PC-9 (cell line): ENCODE measurements around the gene CPLX3. TPM values are rescaled to one million over a fixed set of nuclear protein-coding genes. Genes with fewer than 3 reads are reported as not detected.

Experiments used
- BruUV-seq: library from RNA; stranded (reverse); fragments of 400-500 nt; replicated peaks from 2 replicates; lab custom pipeline; 2021; lab: Mats Ljungman, UMichigan
- CTCF ChIA-PET: fragments of 300-600 bp; sonication (Branson Sonifier 250); formaldehyde crosslinking; loops from one replicate; lab custom pipeline; 2022; ENCODE audit warnings: antibody characterized with exemption; lab: Charles Lee
- POLR2A ChIA-PET: fragments of 300-600 bp; sonication (Branson Sonifier 250); formaldehyde crosslinking; loops from one replicate; lab custom pipeline; 2022; ENCODE audit warnings: antibody characterized with exemption; ENCODE audit not compliant: unreplicated experiment; lab: Charles Lee
- DNase-seq, 2 experiments: peaks; one replicate each; pipeline versions ENCODE4 v3.0.0 to v3.0.0-alpha.2; 2015 to 2022; ENCODE audit warnings: mixed read lengths in 1 of 2
- H2AFZ ChIP-seq: fragments of 200-600 bp; sonication (generic); 2 replicates; pipeline ENCODE4 v1.8.1; 2017; ENCODE audit warnings: antibody characterized with exemption
- H3F3A ChIP-seq: fragments of 200-600 bp; sonication (generic); 2 replicates; pipeline ENCODE4 v1.8.1; 2017; ENCODE audit warnings: antibody characterized with exemption, mild to moderate bottlenecking, low read depth; ENCODE audit not compliant: insufficient read depth
- H3K27ac ChIP-seq: fragments of 200-600 bp; sonication (generic); 2 replicates; pipeline ENCODE4 v1.6.1; 2016; ENCODE audit warnings: mixed run types
- H3K27me3 ChIP-seq: fragments of 200-600 bp; sonication (generic); 2 replicates; pipeline ENCODE4 v1.6.1; 2016; ENCODE audit warnings: low read depth, mixed run types; ENCODE audit not compliant: insufficient read depth
- H3K36me3 ChIP-seq: fragments of 200-600 bp; sonication (generic); 2 replicates; pipeline ENCODE4 v1.6.1; 2016; ENCODE audit warnings: low read depth, mixed run types
- H3K4me1 ChIP-seq: fragments of 200-600 bp; sonication (generic); replicated peaks from 2 replicates; pipeline ENCODE4 v1.6.1; 2016; ENCODE audit warnings: mixed run types; ENCODE audit not compliant: insufficient read depth
- H3K4me2 ChIP-seq: fragments of 200-600 bp; sonication (generic); 2 replicates; pipeline ENCODE4 v1.6.1; 2017; ENCODE audit warnings: mixed run types
- H3K4me3 ChIP-seq: fragments of 200-600 bp; sonication (generic); 2 replicates; pipeline ENCODE4 v1.6.1; 2016; ENCODE audit warnings: mixed run types
- H3K79me2 ChIP-seq: fragments of 200-600 bp; sonication (generic); 2 replicates; pipeline ENCODE4 v1.6.1; 2017; ENCODE audit warnings: low read depth, mixed run types
- H3K9me2 ChIP-seq: fragments of 200-600 bp; sonication (generic); 2 replicates; pipeline ENCODE4 v1.8.1; 2017; ENCODE audit warnings: mild to moderate bottlenecking; ENCODE audit not compliant: insufficient read depth
- H3K9me3 ChIP-seq: fragments of 200-600 bp; sonication (generic); 2 replicates; pipeline ENCODE4 v1.8.1; 2016; ENCODE audit warnings: low read depth; ENCODE audit not compliant: insufficient read depth
- H4K20me1 ChIP-seq: fragments of 200-600 bp; sonication (generic); 2 replicates; pipeline ENCODE4 v1.8.1; 2017; ENCODE audit not compliant: insufficient read depth
- EZH2 ChIP-seq: fragments of 200-600 bp; sonication (generic); IDR thresholded peaks from 2 replicates; pipeline ENCODE4 v1.8.0; 2017; ENCODE audit warnings: antibody characterized with exemption, low read depth
- intact Hi-C: fragments of 100-400 bp; cut with micrococcal nuclease; formaldehyde crosslinking; loops from one replicate; pipeline ENCODE4 v1.10.0; 2022; ENCODE audit not compliant: unreplicated experiment
- total RNA-seq: library from RNA; stranded (reverse); gene quantifications from 2 replicates; pipeline ENCODE4 v1.2.3, GENCODE V29; 2021
- TF ChIP-seq, protein P1 (sequence below): fragments of 200-600 bp; sonication (generic); conservative IDR thresholded peaks from 2 replicates; pipeline ENCODE4 v1.6.1; 2017; ENCODE audit warnings: mixed run types, antibody characterized with exemption, mild to moderate bottlenecking, moderate library complexity

CPLX3 gene
- total RNA-seq, 1 experiment from 2014 or later, result not detected

DNA sequence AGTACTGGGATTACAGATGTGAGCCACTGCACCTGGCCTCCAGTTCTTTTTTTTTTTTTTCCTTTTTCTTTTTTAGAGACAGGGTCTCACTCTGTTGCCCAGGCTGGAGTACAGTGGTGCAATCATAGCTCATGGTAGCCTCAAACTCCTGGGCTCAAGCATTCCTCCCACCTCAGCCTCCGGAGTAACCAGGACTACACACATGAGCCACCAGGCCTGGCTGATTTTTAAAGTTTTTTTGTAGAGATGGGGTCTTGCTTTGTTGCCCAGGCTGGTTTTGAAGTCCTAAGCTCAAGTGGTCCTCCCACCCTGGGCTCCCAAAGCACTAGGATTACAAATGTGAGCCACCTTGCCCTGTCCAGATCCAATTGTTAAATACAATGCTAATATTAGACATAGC lies 30.1 kb downstream of the CPLX3 start:
- ChIA-PET POLR2A (interaction anchor here (0.6 to 0.7 kb wide), 3 partner anchors 10 to 867 kb away, joined by 3 to 11 read pairs (median 3); partner anchors contain the start of gene CPLX3), CTCF (interaction anchor here (1.9 kb wide), 1 partner anchor 45 kb away, joined by 9 read pairs; no protein-coding TSS in a partner anchor)
- H3K9me3 ChIP-seq, result no peaks in the 10 kb centered on the region
- DNase-seq, result no peak
- no TSS peak for BruUV-seq
- H3K36me3 ChIP-seq, result peaks cover 3% of the 10 kb centered on the region; the same call in 1 of the 2 replicates
- peaks cover 19% of the 10 kb centered on the region for H3K79me2 ChIP-seq
- H3K27ac ChIP-seq, result peak overlapping the region; percentile 49
- peaks cover 21% of the 10 kb centered on the region for H3K4me1 ChIP-seq
- H3K4me2 ChIP-seq, result peak overlapping the region; percentile 55
- H3F3A ChIP-seq, result peaks cover 17% of the 10 kb centered on the region; the same call in 1 of the 2 replicates
- TF ChIP-seq, protein P1, sequence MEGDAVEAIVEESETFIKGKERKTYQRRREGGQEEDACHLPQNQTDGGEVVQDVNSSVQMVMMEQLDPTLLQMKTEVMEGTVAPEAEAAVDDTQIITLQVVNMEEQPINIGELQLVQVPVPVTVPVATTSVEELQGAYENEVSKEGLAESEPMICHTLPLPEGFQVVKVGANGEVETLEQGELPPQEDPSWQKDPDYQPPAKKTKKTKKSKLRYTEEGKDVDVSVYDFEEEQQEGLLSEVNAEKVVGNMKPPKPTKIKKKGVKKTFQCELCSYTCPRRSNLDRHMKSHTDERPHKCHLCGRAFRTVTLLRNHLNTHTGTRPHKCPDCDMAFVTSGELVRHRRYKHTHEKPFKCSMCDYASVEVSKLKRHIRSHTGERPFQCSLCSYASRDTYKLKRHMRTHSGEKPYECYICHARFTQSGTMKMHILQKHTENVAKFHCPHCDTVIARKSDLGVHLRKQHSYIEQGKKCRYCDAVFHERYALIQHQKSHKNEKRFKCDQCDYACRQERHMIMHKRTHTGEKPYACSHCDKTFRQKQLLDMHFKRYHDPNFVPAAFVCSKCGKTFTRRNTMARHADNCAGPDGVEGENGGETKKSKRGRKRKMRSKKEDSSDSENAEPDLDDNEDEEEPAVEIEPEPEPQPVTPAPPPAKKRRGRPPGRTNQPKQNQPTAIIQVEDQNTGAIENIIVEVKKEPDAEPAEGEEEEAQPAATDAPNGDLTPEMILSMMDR, result no peak
- no peak for TF ChIP-seq EZH2
- H2AFZ ChIP-seq, result no peak overlapping the region
- no peaks in the 10 kb centered on the region for H3K27me3 ChIP-seq
- H4K20me1 ChIP-seq, result peaks cover 25% of the 10 kb centered on the region; the same call in 1 of the 2 replicates
- intact Hi-C loops, result loop anchor here (5.0 kb wide), 1 partner anchor 41 kb away; no protein-coding TSS in a partner anchor
- no peak overlapping the region for H3K4me3 ChIP-seq
- no peaks in the 10 kb centered on the region for H3K9me2 ChIP-seq

DNA sequence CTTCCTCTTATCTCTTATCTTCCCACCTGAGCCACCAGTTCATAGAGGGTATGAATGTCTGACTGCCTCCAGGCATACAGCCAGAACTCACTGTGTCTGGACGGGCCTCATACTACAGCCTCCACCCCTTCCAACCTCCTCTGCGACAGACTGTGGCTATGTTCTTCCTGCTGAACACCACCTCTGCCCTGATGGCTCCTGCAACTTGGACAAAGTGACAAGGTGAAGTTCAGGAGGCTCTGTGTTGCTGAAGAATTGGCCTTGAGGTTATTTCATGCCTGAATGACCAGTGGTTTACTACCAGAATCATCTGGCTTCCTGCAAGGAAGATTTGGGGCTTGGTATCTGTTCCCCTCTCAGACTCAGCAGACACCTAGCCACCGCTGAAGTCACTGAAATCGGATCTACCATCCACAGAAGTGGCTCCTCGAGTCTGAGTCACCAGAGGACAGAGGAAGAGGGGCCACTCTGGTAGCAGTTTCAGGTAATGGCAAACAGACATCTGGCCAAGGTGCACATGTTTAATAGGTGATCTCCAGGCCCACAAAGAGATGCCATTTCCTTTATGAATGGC lies 30.7 kb downstream of the CPLX3 start:
- no peaks in the 10 kb centered on the region for H3K27me3 ChIP-seq
- no peaks in the 10 kb centered on the region for H3K9me2 ChIP-seq
- intact Hi-C loops, result loop anchor here (5.0 kb wide), 1 partner anchor 40 kb away; no protein-coding TSS in a partner anchor
- H3K4me3 ChIP-seq, result no peak overlapping the region
- H3K4me1 ChIP-seq, result peaks cover 21% of the 10 kb centered on the region
- peaks cover 17% of the 10 kb centered on the region; the same call in 1 of the 2 replicates for H3F3A ChIP-seq
- TF ChIP-seq EZH2, result no peak
- TF ChIP-seq, protein P1, result no peak
- BruUV-seq, result no TSS peak
- peaks cover 3% of the 10 kb centered on the region; the same call in 1 of the 2 replicates for H3K36me3 ChIP-seq
- H4K20me1 ChIP-seq, result peaks cover 25% of the 10 kb centered on the region; the same call in 1 of the 2 replicates
- H3K9me3 ChIP-seq, result no peaks in the 10 kb centered on the region
- peak overlapping the region; percentile 49 for H3K27ac ChIP-seq
- no peak overlapping the region for H2AFZ ChIP-seq
- peak; percentile 69 to 70 for DNase-seq
- peaks cover 20% of the 10 kb centered on the region for H3K79me2 ChIP-seq
- CTCF ChIA-PET, result interaction anchor here (1.9 kb wide), 1 partner anchor 44 kb away, joined by 9 read pairs; no protein-coding TSS in a partner anchor
- peak overlapping the region; percentile 55 for H3K4me2 ChIP-seq
- POLR2A ChIA-PET, result interaction anchor here (0.6 to 0.7 kb wide), 4 partner anchors 10 to 866 kb away, joined by 3 to 11 read pairs (median 4); partner anchors contain the start of gene CPLX3

DNA sequence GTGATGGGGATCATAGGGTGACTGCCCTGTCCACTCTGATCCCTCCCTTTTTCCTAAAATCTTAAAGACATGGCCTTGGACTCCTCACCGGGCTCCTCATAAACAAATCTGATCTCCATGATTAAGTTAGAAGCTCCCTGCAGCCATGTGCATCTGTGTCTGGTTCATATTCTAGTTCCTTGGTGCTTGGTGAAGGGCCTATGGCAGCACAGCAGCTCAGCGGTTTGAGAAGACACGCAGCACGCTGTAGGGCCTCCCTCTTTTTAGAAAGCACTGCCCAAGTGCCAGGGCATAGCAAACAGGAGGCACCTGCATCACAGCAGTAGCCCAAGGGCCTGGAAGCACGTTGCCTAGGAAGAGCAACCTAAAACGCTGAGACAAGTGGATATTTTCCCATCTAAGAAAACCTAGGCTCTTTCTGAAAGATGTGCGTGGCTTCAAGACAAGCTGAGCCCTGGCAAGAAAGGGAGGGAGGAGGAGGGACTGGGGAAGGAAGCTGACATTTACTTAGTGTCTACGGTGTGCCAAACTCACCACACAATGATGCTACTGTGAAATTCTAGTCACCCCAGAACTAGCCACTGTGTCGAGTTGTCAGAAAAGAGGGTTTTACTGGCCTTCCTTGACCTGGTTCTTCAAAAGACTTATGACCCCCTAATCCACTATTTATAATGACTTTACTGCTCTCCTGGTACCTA lies 31.4 kb downstream of the CPLX3 start:
- peak overlapping the region; percentile 55 for H3K4me2 ChIP-seq

More for the DNA sequence above, 31.4 kb downstream of the CPLX3 start:
- Histone ChIP-seq H3K79me2 (peaks cover 20% of the 10 kb centered on the region), H3K4me3 (no peak overlapping the region), H3F3A (peaks cover 17% of the 10 kb centered on the region; the same call in 1 of the 2 replicates), H4K20me1 (peaks cover 25% of the 10 kb centered on the region; the same call in 1 of the 2 replicates), H2AFZ (no peak overlapping the region), H3K27ac (peak overlapping the region; percentile 49), H3K4me1 (peaks cover 21% of the 10 kb centered on the region), H3K27me3 (no peaks in the 10 kb centered on the region), H3K36me3 (peaks cover 3% of the 10 kb centered on the region; the same call in 1 of the 2 replicates), H3K9me3 (no peaks in the 10 kb centered on the region), H3K9me2 (no peaks in the 10 kb centered on the region)
- DNase-seq, result no peak
- no TSS peak for BruUV-seq
- no peak for TF ChIP-seq EZH2
- TF ChIP-seq, protein P1, result no peak
- ChIA-PET POLR2A (interaction anchor here (0.6 kb wide), 1 partner anchor 707 kb away, joined by 4 read pairs; no protein-coding TSS in a partner anchor), CTCF (interaction anchor here (0.6 to 1.9 kb wide), 2 partner anchors 44 to 68 kb away, joined by 3 to 9 read pairs; no protein-coding TSS in a partner anchor)
- intact Hi-C loops, result loop anchor here (5.0 kb wide), 1 partner anchor 39 kb away; no protein-coding TSS in a partner anchor
